ENCODE data around the gene HNRNPH1.

DNA sequence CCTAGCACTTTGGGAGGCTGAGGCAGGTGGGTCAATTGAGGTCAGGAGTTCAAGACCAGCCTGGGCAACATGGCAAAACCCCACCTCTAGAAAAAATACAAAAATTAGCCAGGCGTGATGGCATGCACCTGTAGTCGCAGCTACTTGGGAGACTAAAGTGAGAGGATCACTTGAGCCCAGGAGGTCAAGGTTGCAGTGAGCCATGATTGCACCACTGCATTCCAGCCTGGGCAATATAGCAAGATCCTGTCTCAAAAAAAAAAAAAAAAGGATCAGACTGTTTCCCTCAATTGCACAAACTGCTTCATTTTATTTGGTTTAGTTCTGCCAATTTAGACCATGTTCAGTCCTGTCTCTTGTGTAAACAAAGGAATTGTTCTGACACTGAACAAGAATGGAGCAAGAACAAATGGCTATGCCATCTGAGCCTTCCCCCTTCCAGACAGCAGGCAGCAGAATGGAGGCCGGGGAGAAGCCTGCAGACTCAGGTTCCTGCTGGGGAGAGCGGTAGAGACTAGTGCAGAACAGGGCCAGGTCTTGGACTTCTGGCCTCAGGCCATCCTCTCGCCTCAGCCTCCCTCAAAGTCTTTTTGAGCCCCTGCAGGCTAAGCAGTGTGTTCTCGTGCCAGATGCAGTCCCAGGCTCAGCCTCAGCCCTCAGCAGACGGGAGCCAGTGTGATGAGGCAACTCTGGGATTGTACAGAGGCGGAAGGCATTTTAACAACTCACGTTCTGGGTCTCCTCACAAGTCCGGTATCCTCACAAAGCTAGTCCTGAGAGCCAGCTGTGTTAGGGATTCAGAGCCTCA lies 18.2 kb downstream of the HNRNPH1 start:
- TF ChIP-seq POLR2A (IDR thresholded peaks at IDR 0.05) (no peak), CTCF (IDR thresholded peaks at IDR 0.05) (no peak)
